ENCODE data around the gene PRRT2.

GRCh38 chr16:29805232-29806098, 6.5 kb upstream of the PRRT2 start:
- TF ChIP-seq CTCF (IDR thresholded peaks at IDR 0.05 in 8 of 11, conservative IDR thresholded peaks at IDR 0.05 in 3 of 11) (peak in 8 of 11 experiments; percentile 14 to 59 (median 32)), POLR2A (IDR thresholded peaks at IDR 0.05) (peak; percentile 56 to 90 (median 85)), POLR2AphosphoS5 (IDR thresholded peaks at IDR 0.05) (peak; percentile 99)

All from spleen (tissue), 7 donors.